HepG2 (cell line): ENCODE measurements around the gene GEMIN4. TPM values are rescaled to one million over a fixed set of nuclear protein-coding genes. Genes with fewer than 3 reads are reported as not detected.

Experiments
- ATAC-seq: fragments of 200-7000 bp; cut with Tn5 transposase; 3 replicates; pipeline ENCODE4 v1.9.1; 2020; ENCODE audit warnings: mild to moderate bottlenecking, moderate library complexity
- BruUV-seq: library from RNA; stranded (reverse); fragments of 400-500 nt; replicated peaks from 2 replicates; lab custom pipeline; 2021; lab: Mats Ljungman, UMichigan
- CTCF ChIA-PET: fragments of 300-600 bp; formaldehyde crosslinking; extraction: SDS; loops from one replicate; lab custom pipeline; 2021; ENCODE audit warnings: low total read pairs, inconsistent platforms, low intra/inter-chr PET ratio; lab: Yijun Ruan, JAX
- POLR2A ChIA-PET: fragments of 350-600 bp; sonication (Branson Sonifier 250); formaldehyde crosslinking; loops from one replicate; lab custom pipeline; 2020; ENCODE audit warnings: antibody characterized with exemption, inconsistent platforms; lab: Yijun Ruan, JAX
- DNase-seq: peaks from one replicate; pipeline ENCODE4 v3.0.0-alpha.2; 2015; ENCODE audit warnings: low spot score
- FAIRE-seq: peaks from 3 replicates; lab custom pipeline; 2011; peaks lifted over from hg19 to GRCh38; lab: Jason Lieb, UNC
- H2AFZ ChIP-seq: one replicate; pipeline ENCODE4 v1.6.1; 2011; ENCODE audit warnings: low read length, inconsistent platforms
- H3K27ac ChIP-seq: fragments of 300-600 bp; 3 replicates; pipeline ENCODE4 v1.8.0; 2011; ENCODE audit warnings: mixed run types, mild to moderate bottlenecking, mixed read lengths, low read length, inconsistent platforms; ENCODE audit not compliant: insufficient read depth; ENCODE audit errors: extremely low read length
- H3K27me3 ChIP-seq, 2 experiments: fragments of 200-600 bp in 1 of 2; 2 replicates in 1 of 2; 3 replicates in 1 of 2; pipeline versions ENCODE4 v1.6.0 to v1.8.0; 2011; ENCODE audit warnings: low read length in 2 of 2, mild to moderate bottlenecking in 2 of 2, moderate library complexity in 2 of 2, inconsistent platforms in 1 of 2; ENCODE audit not compliant: insufficient read depth in 2 of 2, control insufficient read depth in 1 of 2
- H3K36me3 ChIP-seq, 2 experiments: fragments of 200-600 bp in 1 of 2; replicated peaks in 1 of 2; 2 replicates in 1 of 2; 3 replicates in 1 of 2; pipeline versions ENCODE4 v1.5.1 to v1.8.0; 2011; ENCODE audit warnings: low read length in 2 of 2, inconsistent platforms in 1 of 2; ENCODE audit not compliant: insufficient read depth in 2 of 2, control insufficient read depth in 1 of 2
- H3K4me1 ChIP-seq: 2 replicates; pipeline ENCODE4 v1.5.1; 2012; ENCODE audit warnings: low read length, inconsistent platforms; ENCODE audit not compliant: insufficient read depth
- H3K4me2 ChIP-seq: 2 replicates; pipeline ENCODE4 v1.6.0; 2011; ENCODE audit warnings: low read depth, low read length, inconsistent platforms
- H3K4me3 ChIP-seq, 3 experiments: fragments of 200-600 bp in 1 of 3; sonication (generic), shearing (Covaris generic) in 1 of 3; replicated peaks in 1 of 3; 2 replicates each; pipeline ENCODE4 v1.5.1; 2011 to 2016; ENCODE audit warnings: low read length in 3 of 3, inconsistent platforms in 2 of 3, low read depth in 2 of 3, mild to moderate bottlenecking in 2 of 3, control low read depth in 1 of 3, mixed read lengths in 1 of 3; ENCODE audit not compliant: insufficient read depth in 1 of 3
- H3K79me2 ChIP-seq: one replicate; pipeline ENCODE4 v1.6.1; 2011; ENCODE audit warnings: low read length, inconsistent platforms; ENCODE audit not compliant: insufficient read depth
- H3K9ac ChIP-seq: 2 replicates; pipeline ENCODE4 v1.6.0; 2011; ENCODE audit warnings: mild to moderate bottlenecking, low read depth, low read length, inconsistent platforms; ENCODE audit not compliant: insufficient read depth
- H3K9me3 ChIP-seq: 2 replicates; pipeline ENCODE4 v1.5.1; 2012; ENCODE audit warnings: mild to moderate bottlenecking, low read length
- H4K20me1 ChIP-seq: 2 replicates; pipeline ENCODE4 v1.6.0; 2011; ENCODE audit warnings: inconsistent platforms, mild to moderate bottlenecking, low read length, moderate library complexity; ENCODE audit not compliant: insufficient read depth
- DR1 ChIP-seq: sonication (generic); formaldehyde crosslinking; IDR thresholded peaks from 2 replicates; pipeline ENCODE4 v1.8.0; 2021; ENCODE audit warnings: mild to moderate bottlenecking, missing genetic modification reagents, inconsistent platforms
- HIVEP1 ChIP-seq: sonication (generic); formaldehyde crosslinking; IDR thresholded peaks from 2 replicates; pipeline ENCODE4 v1.4.0; 2020; ENCODE audit warnings: mild to moderate bottlenecking, missing genetic modification reagents
- MLXIP ChIP-seq: sonication (generic); formaldehyde crosslinking; IDR thresholded peaks from 2 replicates; pipeline ENCODE4 v1.9.0; 2021; ENCODE audit warnings: missing genetic modification reagents, borderline replicate concordance
- RBM22 ChIP-seq: fragments of 200-400 bp; formaldehyde crosslinking; optimal IDR thresholded peaks from 2 replicates; pipeline ENCODE3; 2017; ENCODE audit warnings: mild to moderate bottlenecking, low read length, moderate library complexity
- TEF ChIP-seq: sonication (generic); formaldehyde crosslinking; IDR thresholded peaks from 2 replicates; pipeline ENCODE4 v1.5.0; 2020; ENCODE audit warnings: missing genetic modification reagents
- ZHX1 ChIP-seq: sonication (generic); formaldehyde crosslinking; IDR thresholded peaks from 2 replicates; pipeline ENCODE4 v1.8.1; 2022; ENCODE audit warnings: low read depth, mild to moderate bottlenecking, missing genetic modification reagents
- ZMYM4 ChIP-seq: sonication (generic); formaldehyde crosslinking; IDR thresholded peaks from 2 replicates; pipeline ENCODE4 v1.8.1; 2023; ENCODE audit warnings: mild to moderate bottlenecking, missing genetic modification reagents
- ZNF274 ChIP-seq: sonication (generic); formaldehyde crosslinking; IDR thresholded peaks from 2 replicates; pipeline ENCODE4 v1.5.1; 2020; ENCODE audit warnings: mild to moderate bottlenecking, missing genetic modification reagents
- ZNF501 ChIP-seq: sonication (generic); formaldehyde crosslinking; IDR thresholded peaks from 2 replicates; pipeline ENCODE4 v1.5.1; 2020; ENCODE audit warnings: mild to moderate bottlenecking, moderate library complexity, missing genetic modification reagents
- ZXDC ChIP-seq: sonication (generic); formaldehyde crosslinking; IDR thresholded peaks from 2 replicates; pipeline ENCODE4 v1.5.0; 2020; ENCODE audit warnings: mild to moderate bottlenecking, missing genetic modification reagents
- WGBS: methylation state at CpG from one replicate; pipeline ENCODE4 v1.1.6; 2017; ENCODE audit warnings: low lambda C conversion rate; 5-methylcytosine and 5-hydroxymethylcytosine counted together
- in situ Hi-C: cut with HindIII; loops from 2 replicates; pipeline ENCODE4 v1.10.0; 2017; ENCODE audit warnings: low pct_unique_long_range_greater_than_20kb; ENCODE audit not compliant: extremely low pct_ligation_motif_present
- intact Hi-C: fragments of 100-400 bp; cut with micrococcal nuclease; formaldehyde crosslinking; loops from one replicate; pipeline ENCODE4 v1.10.0; 2022; ENCODE audit not compliant: unreplicated experiment
- polyA plus RNA-seq, 8 experiments: library from polyadenylated mRNA; depleted of rRNA in 3 of 8; stranded (reverse) in 7 of 8; unstranded in 1 of 8; fragments of >200 nt; fragmentation: Illumina TruSeq in 4 of 8; extraction: Trizol in 4 of 8; gene quantifications; 2 replicates each; pipeline versions ENCODE4 v1.2.1 to v1.2.3, GENCODE V29; 2011 to 2016; ENCODE audit warnings: low read depth in 4 of 8, missing spikeins in 1 of 8, mixed read lengths in 1 of 8; ENCODE audit not compliant: insufficient read depth in 1 of 8
- total RNA-seq, 5 experiments: library from RNA; depleted of rRNA; stranded (reverse); fragments of >200 nt; fragmentation: Illumina TruSeq; extraction: Trizol; gene quantifications; 2 replicates each; pipeline ENCODE4 v1.2.3, GENCODE V29; 2016; ENCODE audit warnings: low read depth in 1 of 5

Gene GEMIN4
- total and polyA plus RNA-seq, 2 of the 13 experiments (the other 11 are each of a cell fraction or from before 2014, with no cell fraction given) = 10.8 to 22.7 TPM

- no peak for TF ChIP-seq ZHX1
- no peak for TF ChIP-seq RBM22
- TF ChIP-seq TEF = no peak
These were observed 19.8 kb downstream of the GEMIN4 start, which contains the start of gene TLCD3A (continued) for GRCh38 chr17:732067-732901.

- WGBS = 44% methylated on average over 16 of the region's 26 CpGs
- H3K9ac ChIP-seq = peak overlapping the region; percentile 88
- peak overlapping the region; percentile 81 to 86 (median 83) for H3K4me3 ChIP-seq
- H3K9me3 ChIP-seq = no peaks in the 10 kb centered on the region
- FAIRE-seq (no peak), ATAC-seq (peak; percentile 50), DNase-seq (no peak)
- ChIA-PET POLR2A (no interaction called here), CTCF (no interaction called here)
- in situ Hi-C loops = no loop called here
- peaks cover 24% of the 10 kb centered on the region for H3K79me2 ChIP-seq
- intact Hi-C loops = no loop called here
- H2AFZ ChIP-seq = no peak overlapping the region
- BruUV-seq = no TSS peak
- H3K4me2 ChIP-seq = peak overlapping the region; percentile 70
- H3K27me3 ChIP-seq = no peaks in the 10 kb centered on the region
- peak overlapping the region; percentile 72 for H3K27ac ChIP-seq
- no peaks in the 10 kb centered on the region for H4K20me1 ChIP-seq
- H3K4me1 ChIP-seq = peaks cover 58% of the 10 kb centered on the region
- H3K36me3 ChIP-seq = peaks cover 0 to 6% of the 10 kb centered on the region in 2 experiments; a peak in 2 of 5 replicates
- no peak for TF ChIP-seq DR1
- no peak for TF ChIP-seq ZXDC (CRISPR knock-in tag)
- TF ChIP-seq ZNF274 (CRISPR knock-in tag) = 0 out of 2 replicates have a peak, but pooled peaks have one; percentile 47
- 0 out of 2 replicates have a peak, but pooled peaks have one; percentile 39 for TF ChIP-seq HIVEP1
- peak; percentile 37; the same call in 1 of the 2 replicates for TF ChIP-seq ZMYM4 (CRISPR knock-in tag)
- peak; percentile 25; the same call in 1 of the 2 replicates for TF ChIP-seq MLXIP (CRISPR knock-in tag)
- TF ChIP-seq ZNF501 (CRISPR knock-in tag) = peak; percentile 69
These were observed 20.4 kb downstream of the GEMIN4 start for GRCh38 chr17:731644-732066.
